Activated T-cell treated with anti-CD3 and anti-CD28 coated beads, Interleukin-2, amount 50 U/mL, for 48 hours (primary cell): Measurements from ENCODE around the gene XAGE1A.
"Not testable (repeated sequence)": the region's sequence is repeated elsewhere in the genome, so short reads cannot be mapped to it uniquely, and the experiment has no call there.

Experiments used
- DNase-seq, 2 experiments: peaks; one replicate each; pipeline ENCODE4 v3.0.0-alpha.2; 2020

Gene XAGE1A, protein sequence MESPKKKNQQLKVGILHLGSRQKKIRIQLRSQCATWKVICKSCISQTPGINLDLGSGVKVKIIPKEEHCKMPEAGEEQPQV

DNA sequence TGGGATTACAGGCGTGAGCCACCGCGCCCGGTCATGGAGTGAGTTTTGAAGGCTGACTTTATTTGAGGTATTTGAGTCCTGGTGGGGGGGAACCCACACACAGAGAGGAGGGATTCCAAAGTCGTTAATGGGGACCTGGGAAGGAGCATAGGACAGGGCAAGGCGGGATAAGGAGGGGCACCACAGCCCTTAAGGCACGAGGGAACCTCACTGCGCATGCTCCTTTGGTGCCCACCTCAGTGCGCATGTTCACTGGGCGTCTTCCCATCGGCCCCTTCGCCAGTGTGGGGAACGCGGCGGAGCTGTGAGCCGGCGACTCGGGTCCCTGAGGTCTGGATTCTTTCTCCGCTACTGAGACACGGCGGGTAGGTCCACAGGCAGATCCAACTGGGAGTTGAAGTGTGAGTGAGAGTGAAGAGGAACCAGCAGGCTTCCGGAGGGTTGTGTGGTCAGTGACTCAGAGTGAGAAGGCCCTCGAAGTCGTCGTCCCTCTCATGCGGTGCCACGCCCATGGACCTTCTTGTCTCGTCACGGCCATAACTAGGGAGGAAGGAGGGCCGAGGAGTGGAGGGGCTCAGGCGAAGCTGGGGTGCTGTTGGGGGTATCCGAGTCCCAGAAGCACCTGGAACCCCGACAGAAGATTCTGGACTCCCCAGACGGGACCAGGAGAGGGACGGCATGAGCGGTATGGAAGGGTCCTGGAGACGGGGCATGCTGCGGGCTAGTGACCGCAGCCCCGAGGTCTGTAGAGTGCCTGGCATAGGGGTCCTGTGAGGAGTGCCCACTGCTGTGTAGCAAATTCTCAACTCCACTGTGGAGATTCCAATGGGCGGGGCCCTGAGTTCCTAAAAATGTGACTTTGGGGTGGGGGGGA lies at the start of gene XAGE1A:
XAGE1A (plus strand) TSS at position 264 of the 874 bp plus-strand sequence. CDS start 1,554 bp downstream, outside the sequence.
- not testable (repeated sequence) for DNase-seq

DNA sequence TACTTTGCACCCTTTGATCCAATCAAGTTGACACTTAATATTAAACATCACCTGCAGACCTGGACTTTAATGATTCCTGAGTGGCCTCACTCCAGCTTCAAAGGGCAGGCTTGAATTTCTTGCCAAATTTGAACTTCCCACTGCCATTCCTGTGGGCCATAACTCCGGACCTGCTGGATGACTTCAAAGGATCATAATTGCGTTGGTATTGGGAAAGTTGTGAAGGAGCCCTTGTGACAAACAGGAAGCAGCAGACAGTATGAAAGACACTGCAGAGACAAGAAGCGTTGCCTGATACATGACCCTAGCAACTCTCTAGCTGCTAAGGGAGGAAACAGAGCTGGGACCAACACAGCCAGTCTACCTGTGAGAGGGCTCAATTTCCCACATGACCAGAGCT lies 43.6 kb upstream of the XAGE1A start:
- not testable (repeated sequence) for DNase-seq

DNA sequence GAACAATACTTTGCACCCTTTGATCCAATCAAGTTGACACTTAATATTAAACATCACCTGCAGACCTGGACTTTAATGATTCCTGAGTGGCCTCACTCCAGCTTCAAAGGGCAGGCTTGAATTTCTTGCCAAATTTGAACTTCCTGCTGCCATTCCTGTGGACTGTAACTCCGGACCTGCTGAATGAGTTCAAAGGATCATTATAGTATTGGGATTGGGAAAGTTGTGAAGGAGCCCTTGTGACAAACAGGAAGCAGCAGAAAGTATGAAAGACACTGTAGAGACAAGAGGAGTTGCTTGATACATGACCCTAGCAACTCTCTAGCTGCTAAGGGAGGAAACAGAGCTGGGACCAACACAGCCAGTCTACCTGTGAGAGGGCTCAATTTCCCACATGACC lies 24.3 kb upstream of the XAGE1A start:
- not testable (repeated sequence) for DNase-seq

DNA sequence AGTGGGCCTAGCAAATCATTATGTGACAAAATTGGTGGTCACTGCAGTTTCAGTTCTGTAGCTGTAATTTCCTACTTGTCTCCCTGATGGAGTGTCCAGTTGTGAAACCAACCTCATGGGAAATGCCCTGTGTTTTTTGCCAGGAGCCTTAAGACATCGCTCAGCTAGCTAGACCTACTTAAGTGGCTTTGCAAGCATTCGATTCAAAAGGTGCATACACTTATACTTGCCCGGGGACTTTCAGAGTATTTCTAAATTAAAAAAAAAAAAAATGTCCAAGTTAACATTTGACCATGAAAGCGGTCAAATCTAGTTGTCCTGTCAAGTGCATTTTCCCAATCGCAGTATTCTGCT lies 788 bp downstream of the XAGE1A start:
- not testable (repeated sequence) for DNase-seq

DNA sequence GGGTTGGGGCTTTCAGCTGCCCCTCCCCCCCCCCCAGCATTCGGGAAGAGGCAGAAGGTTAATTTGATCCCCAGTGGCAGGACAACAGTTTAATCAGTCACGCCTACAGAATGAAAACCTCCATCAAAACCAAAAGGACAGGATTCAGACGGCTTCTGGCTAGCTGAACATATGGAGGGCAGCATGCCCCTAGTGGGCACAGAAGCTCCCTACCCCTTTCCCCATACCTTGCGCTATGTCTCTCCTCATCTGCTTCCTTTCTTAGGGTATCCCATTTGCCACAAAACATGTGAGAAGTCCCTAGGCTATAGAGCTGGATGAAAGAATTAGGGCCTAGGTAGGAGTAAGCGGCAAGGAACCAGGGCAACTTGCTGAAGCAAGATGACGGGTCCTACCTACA lies 5.8 kb downstream of the XAGE1A start:
- DNase-seq = not testable (repeated sequence)

DNA sequence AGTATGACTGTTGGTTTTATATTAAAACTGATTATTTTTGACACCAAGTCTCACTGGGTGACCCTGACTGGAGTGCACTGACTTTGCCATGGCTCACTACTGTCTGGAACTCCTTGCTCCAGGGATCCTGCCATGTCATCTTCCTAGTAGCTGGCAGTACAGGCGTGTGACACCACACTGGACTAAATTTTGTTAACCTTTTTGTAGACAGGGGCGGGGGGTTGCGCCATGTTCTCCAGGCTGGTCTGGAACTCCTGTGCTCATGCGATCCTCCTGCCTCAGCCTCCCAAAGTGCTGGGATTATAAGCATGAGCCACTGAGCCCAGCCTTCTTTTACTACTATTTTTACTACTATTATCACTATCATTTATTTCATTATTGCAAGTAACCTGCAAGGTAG lies 8.9 kb downstream of the XAGE1A start:
- DNase-seq = no peak

DNA sequence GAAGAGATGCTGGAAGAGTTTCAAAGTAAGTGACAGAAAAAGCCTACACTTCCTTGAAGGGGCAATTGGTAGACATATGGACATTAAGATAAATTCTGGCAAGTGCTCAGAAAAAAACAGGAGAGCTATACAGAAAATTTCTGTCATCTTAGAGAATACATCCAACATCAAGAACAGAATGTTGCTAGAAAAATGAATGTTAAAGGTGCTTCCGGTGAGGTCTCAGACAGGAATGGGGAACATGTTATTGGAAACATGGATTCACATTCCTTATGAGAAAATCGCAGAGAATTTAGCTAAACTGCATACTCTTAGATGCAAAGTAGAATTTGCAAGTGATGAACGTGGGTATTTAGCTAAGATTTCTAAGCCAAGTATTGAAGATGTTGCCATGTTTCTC lies 11.7 kb downstream of the XAGE1A start:
- DNase-seq = no peak

DNA sequence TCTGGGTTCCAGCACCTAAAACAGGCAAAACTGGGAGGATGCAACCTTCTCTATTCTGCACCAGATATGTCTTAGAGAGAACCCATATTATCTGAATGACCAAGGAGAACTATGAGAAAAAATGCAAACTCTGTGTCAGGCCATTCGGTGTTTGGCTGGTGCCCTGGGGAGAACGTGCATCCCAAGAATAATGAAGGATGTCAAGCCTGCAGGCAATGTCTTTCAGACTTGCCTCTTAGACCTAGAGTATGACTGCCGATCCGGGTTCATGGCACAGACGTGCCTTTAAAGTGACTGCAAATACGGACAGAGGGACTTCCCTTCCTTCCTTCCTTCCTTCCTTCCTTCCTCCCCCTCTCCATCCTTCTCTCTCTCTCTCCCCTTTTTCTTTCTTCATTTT lies 14.3 kb downstream of the XAGE1A start:
- DNase-seq = no peak

DNA sequence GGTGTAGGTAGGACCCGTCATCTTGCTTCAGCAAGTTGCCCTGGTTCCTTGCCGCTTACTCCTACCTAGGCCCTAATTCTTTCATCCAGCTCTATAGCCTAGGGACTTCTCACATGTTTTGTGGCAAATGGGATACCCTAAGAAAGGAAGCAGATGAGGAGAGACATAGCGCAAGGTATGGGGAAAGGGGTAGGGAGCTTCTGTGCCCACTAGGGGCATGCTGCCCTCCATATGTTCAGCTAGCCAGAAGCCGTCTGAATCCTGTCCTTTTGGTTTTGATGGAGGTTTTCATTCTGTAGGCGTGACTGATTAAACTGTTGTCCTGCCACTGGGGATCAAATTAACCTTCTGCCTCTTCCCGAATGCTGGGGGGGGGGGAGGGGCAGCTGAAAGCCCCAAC lies 15.5 kb downstream of the XAGE1A start:
- not testable (repeated sequence) for DNase-seq

DNA sequence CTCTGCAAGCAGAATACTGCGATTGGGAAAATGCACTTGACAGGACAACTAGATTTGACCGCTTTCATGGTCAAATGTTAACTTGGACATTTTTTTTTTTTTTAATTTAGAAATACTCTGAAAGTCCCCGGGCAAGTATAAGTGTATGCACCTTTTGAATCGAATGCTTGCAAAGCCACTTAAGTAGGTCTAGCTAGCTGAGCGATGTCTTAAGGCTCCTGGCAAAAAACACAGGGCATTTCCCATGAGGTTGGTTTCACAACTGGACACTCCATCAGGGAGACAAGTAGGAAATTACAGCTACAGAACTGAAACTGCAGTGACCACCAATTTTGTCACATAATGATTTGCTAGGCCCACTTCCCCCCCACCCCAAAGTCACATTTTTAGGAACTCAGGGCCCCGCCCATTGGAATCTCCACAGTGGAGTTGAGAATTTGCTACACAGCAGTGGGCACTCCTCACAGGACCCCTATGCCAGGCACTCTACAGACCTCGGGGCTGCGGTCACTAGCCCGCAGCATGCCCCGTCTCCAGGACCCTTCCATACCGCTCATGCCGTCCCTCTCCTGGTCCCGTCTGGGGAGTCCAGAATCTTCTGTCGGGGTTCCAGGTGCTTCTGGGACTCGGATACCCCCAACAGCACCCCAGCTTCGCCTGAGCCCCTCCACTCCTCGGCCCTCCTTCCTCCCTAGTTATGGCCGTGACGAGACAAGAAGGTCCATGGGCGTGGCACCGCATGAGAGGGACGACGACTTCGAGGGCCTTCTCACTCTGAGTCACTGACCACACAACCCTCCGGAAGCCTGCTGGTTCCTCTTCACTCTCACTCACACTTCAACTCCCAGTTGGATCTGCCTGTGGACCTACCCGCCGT lies 20.7 kb downstream of the XAGE1A start:
- DNase-seq = not testable (repeated sequence)

DNA sequence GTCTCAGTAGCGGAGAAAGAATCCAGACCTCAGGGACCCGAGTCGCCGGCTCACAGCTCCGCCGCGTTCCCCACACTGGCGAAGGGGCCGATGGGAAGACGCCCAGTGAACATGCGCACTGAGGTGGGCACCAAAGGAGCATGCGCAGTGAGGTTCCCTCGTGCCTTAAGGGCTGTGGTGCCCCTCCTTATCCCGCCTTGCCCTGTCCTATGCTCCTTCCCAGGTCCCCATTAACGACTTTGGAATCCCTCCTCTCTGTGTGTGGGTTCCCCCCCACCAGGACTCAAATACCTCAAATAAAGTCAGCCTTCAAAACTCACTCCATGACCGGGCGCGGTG lies 21.3 kb downstream of the XAGE1A start, which contains the start of gene XAGE1B:
XAGE1B (minus strand) TSS at position 77 of the 339 bp plus-strand sequence. CDS start 1,536 bp downstream, outside the sequence.
- DNase-seq = not testable (repeated sequence)

DNA sequence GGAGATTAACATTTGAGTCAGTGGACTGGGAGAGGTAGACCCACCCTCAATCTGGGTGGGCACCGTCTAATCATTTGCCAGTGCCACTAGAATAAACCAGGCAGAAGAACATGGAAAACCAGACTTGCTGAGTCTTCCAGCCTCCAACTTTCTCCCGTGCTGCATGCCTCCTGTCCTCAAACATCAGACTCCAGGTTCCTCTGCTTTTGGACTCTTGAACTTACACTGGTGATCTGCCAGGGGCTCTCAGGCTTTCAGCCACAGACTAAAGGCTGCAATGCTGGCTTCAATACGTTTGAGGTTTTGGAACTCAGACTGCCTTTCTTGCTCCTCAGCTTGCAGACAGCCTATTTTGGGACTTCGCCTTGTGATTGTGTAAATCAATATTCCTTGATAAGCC lies 45.4 kb downstream of the XAGE1A start:
- DNase-seq = not testable (repeated sequence)

DNA sequence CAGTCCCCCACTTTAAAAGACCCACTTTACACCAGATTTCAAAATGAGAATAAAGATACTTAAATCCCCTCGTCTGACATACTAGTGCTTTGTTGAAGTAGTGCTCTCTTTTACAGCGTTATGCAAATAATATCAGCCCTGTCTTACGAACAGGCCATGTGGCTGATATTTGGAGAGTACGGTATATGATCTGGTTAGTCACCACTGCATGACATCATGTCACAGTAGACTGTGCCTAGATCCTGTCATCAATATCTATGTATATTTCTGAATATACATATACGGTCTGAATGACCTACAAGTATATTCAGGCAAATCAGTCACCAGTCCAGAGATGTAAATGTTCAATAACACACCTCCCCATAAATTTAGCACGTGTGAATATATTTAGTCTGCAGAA lies 46.7 kb downstream of the XAGE1A start:
- DNase-seq = no peak

DNA sequence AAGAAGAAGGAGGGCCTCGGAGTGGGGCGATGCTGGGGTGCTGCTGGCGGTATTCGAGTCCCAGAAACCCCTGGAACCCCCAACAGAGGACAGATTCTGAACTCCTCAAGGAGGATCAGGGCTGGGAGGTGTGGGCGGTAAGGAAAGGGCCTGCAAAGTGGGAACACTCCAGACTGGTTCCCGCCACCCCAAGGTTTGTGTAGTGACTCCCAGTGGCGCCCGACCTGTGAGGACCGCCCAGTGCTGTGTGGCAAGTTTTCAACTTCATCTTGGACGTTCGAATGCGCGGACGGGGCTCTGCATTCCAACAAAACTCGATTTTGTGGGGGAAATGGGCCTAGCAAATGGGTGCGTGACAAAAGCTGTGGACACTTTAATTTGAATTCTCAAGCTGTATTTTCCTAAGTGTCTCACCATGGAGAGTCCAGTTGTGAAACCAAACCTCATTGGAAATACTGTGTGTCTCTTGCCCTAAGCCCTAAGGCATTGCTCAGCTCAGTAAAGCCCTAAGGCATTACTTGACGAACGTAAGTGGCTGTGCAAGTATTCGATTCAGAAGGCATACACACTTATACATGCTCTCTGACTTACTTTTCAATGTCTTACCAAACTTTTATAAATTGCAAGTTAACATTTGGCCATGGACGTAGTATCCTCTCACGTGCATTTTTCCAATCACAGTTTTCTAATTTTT lies 48.7 kb downstream of the XAGE1A start:
- DNase-seq = no peak

DNA sequence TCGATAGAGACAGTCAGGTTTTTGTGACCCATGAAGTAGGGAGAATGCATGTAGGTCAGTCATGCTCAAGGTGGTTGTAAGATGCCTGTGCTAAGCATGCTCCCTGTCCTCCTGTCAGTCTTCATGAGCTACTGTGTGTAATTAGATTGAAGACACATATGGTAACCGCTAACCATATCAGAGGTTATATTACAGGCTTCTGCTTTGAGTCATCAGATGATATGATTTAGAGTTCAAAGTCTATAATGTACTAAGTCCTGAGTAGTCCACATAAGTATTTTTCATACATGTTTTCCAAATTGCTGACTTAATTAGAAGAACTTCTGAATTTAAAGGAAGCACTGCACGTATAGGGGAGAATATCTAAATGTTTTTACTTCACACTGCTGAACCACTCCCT lies 53.2 kb downstream of the XAGE1A start:
- not testable (repeated sequence) for DNase-seq
